Gastrocnemius medialis (tissue), 4 donors: ENCODE data around the gene SLC35F1.

Experiments
- CTCF ChIP-seq, 5 experiments: fragments of 450-650 bp in 3 of 5; fragments of 200-600 bp in 2 of 5; sonication (generic) in 2 of 5; IDR thresholded peaks in 4 of 5; conservative IDR thresholded peaks in 1 of 5; 1 replicate in 4 of 5; 2 replicates in 1 of 5; pipeline ENCODE4 v1.5.1; 2016 to 2019; ENCODE audit warnings: antibody characterized with exemption in 5 of 5, mild to moderate bottlenecking in 3 of 5, moderate library complexity in 3 of 5
- POLR2A ChIP-seq, 2 donors: fragments of 450-650 bp; IDR thresholded peaks; one replicate each; pipeline ENCODE4 v1.6.1; 2017; ENCODE audit warnings: antibody characterized with exemption in 2 of 2, mild to moderate bottlenecking in 2 of 2, moderate library complexity in 2 of 2

- TF ChIP-seq CTCF (IDR thresholded peaks at IDR 0.05 in 4 of 5, conservative IDR thresholded peaks at IDR 0.05 in 1 of 5) (no peak), POLR2A (IDR thresholded peaks at IDR 0.05) (no peak)
Measured at GRCh38 chr6:117932676-117933075, 25.6 kb downstream of the SLC35F1 start.
